ENCODE results near the gene CYS1.
A peak's percentile ranks its signal among the peaks of the same experiment; 100 is the strongest.

The CYS1 gene

GRCh38 chr2:10071595-10071994 is 8.6 kb downstream of the CYS1 start:
- Histone ChIP-seq H3K36me3 (ENCODE audit: control insufficient read depth, insufficient read depth, low read length) (no peaks in the 10 kb centered on the region), H3K27me3 (ENCODE audit: control insufficient read depth, insufficient read depth, low read length) (peaks cover 10% of the 10 kb centered on the region), H3K4me3 (ENCODE audit: low read depth, low read length) (no peak overlapping the region), H3K9me3 (ENCODE audit: control insufficient read depth, insufficient read depth, low read length) (no peaks in the 10 kb centered on the region), H3K27ac (ENCODE audit: low read depth, low read length) (no peak overlapping the region), H3K4me1 (ENCODE audit: control insufficient read depth, insufficient read depth, low read length) (peaks cover 9% of the 10 kb centered on the region), H3K9ac (ENCODE audit: low read depth, low read length) (no peak overlapping the region)

DNA sequence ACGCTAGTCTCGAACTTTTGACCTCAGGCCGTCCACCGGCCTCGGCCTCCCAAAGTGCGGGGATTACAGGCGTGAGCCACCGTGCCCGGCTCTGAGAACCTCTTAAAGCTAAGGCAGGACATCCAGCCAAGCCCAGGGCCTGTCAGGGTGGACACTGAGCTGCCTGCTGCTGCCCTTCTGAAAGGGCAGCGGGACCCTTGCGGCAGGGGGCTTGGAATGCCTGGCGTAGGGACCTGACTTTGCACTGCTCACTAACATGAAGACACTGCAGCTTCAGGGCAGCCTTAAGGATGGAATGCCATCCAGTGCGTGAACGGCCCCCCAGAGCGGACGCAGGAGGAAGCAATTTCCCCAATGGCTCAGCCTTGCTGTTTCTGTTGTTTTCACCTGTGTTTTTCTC is 9.0 kb downstream of the CYS1 start:
- Histone ChIP-seq H3K27me3 (ENCODE audit: control insufficient read depth, insufficient read depth, low read length) (peaks cover 6% of the 10 kb centered on the region), H3K9ac (ENCODE audit: low read depth, low read length) (no peak overlapping the region), H3K27ac (ENCODE audit: low read depth, low read length) (no peak overlapping the region), H3K36me3 (ENCODE audit: control insufficient read depth, insufficient read depth, low read length) (no peaks in the 10 kb centered on the region), H3K4me1 (ENCODE audit: control insufficient read depth, insufficient read depth, low read length) (peaks cover 9% of the 10 kb centered on the region), H3K9me3 (ENCODE audit: control insufficient read depth, insufficient read depth, low read length) (no peaks in the 10 kb centered on the region), H3K4me3 (ENCODE audit: low read depth, low read length) (no peak overlapping the region)

DNA sequence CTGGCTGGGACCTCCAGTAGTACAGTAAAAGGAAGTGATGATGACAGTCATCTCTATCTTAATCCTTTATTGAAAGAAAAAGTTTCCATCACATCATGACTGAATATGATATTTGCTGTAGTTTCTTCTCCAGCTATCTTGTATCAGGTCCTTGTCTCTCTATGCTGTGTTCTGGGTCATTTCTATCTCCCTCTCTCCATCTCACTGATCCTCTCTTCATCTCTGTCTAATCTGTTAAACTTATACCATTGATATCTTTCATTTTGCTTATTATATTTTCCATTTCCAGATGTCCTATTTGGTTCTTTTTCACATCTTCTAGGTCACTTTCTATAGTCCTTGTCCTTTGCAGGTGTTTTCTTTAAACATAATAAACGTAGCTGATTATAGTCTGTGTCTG is 12.3 kb downstream of the CYS1 start:
- Histone ChIP-seq H3K27me3 (ENCODE audit: control insufficient read depth, insufficient read depth, low read length) (no peaks in the 10 kb centered on the region), H3K9ac (ENCODE audit: low read depth, low read length) (no peak overlapping the region), H3K36me3 (ENCODE audit: control insufficient read depth, insufficient read depth, low read length) (no peaks in the 10 kb centered on the region), H3K9me3 (ENCODE audit: control insufficient read depth, insufficient read depth, low read length) (no peaks in the 10 kb centered on the region), H3K27ac (ENCODE audit: low read depth, low read length) (no peak overlapping the region), H3K4me1 (ENCODE audit: control insufficient read depth, insufficient read depth, low read length) (peaks cover 8% of the 10 kb centered on the region; the same call in 1 of the 2 replicates), H3K4me3 (ENCODE audit: low read depth, low read length) (no peak overlapping the region)

- H3K27ac ChIP-seq (ENCODE audit: low read depth, low read length), result no peak overlapping the region
- no peaks in the 10 kb centered on the region for H3K9me3 ChIP-seq (ENCODE audit: control insufficient read depth, insufficient read depth, low read length)
- H3K4me3 ChIP-seq (ENCODE audit: low read depth, low read length), result no peak overlapping the region
- no peak overlapping the region for H3K9ac ChIP-seq (ENCODE audit: low read depth, low read length)
- H3K27me3 ChIP-seq (ENCODE audit: control insufficient read depth, insufficient read depth, low read length), result no peaks in the 10 kb centered on the region
- H3K36me3 ChIP-seq (ENCODE audit: control insufficient read depth, insufficient read depth, low read length), result no peaks in the 10 kb centered on the region
- H3K4me1 ChIP-seq (ENCODE audit: control insufficient read depth, insufficient read depth, low read length), result peaks cover 8% of the 10 kb centered on the region; the same call in 1 of the 2 replicates
Measured at GRCh38 chr2:10067330-10067729, 12.9 kb downstream of the CYS1 start.

- no peak overlapping the region for H3K27ac ChIP-seq (ENCODE audit: low read depth, low read length)
- no peaks in the 10 kb centered on the region for H3K27me3 ChIP-seq (ENCODE audit: control insufficient read depth, insufficient read depth, low read length)
- no peak overlapping the region for H3K9ac ChIP-seq (ENCODE audit: low read depth, low read length)
- H3K4me1 ChIP-seq (ENCODE audit: control insufficient read depth, insufficient read depth, low read length), result peaks cover 8% of the 10 kb centered on the region; the same call in 1 of the 2 replicates
- no peak overlapping the region for H3K4me3 ChIP-seq (ENCODE audit: low read depth, low read length)
- no peaks in the 10 kb centered on the region for H3K36me3 ChIP-seq (ENCODE audit: control insufficient read depth, insufficient read depth, low read length)
- H3K9me3 ChIP-seq (ENCODE audit: control insufficient read depth, insufficient read depth, low read length), result no peaks in the 10 kb centered on the region
Measured at GRCh38 chr2:10065773-10066055, 14.5 kb downstream of the CYS1 start.

DNA sequence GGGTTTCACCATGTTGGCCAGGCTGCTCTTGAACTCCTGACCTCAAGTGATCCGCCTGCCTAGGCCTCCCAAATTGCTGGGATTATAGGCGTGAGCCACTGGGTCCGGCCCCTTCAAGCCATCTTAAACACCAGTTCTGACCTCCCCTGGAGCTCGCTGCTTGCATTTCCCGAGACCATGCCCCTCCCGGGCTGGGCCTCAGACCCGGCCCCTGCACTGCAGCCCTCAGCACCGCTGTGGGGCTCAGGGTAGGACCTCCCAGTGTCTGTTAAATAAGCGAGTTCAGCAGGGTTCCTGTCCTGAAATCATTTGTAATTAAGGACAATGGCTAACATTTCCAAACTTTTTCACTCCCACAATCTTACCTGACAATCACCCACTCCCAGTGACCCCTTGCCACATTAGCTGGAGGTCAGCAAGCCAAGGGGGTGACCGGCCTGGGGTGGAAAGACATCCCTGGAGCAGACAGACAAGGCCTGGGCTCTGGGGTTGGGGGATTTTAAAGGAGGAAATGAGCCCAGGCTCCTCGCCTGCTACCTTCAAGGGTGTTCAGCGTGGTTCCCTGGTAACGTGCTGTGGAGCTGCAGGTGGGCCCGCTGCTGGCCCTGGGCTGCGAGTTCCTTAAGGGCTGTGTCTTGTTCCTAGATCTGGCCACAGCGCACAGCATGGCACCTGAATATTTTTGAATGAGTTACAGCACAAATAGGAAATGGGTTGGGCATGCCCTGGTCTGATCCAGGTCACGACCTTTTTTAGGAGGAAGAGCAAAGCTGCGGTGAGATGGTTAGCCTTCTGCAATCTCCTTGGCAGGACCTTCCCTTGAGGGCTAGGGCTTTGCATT is 15.1 kb downstream of the CYS1 start:
- H3K9ac ChIP-seq (ENCODE audit: low read depth, low read length), result no peak overlapping the region
- H3K27ac ChIP-seq (ENCODE audit: low read depth, low read length), result peak overlapping the region; percentile 42
- peaks cover 8% of the 10 kb centered on the region; the same call in 1 of the 2 replicates for H3K4me1 ChIP-seq (ENCODE audit: control insufficient read depth, insufficient read depth, low read length)
- no peaks in the 10 kb centered on the region for H3K9me3 ChIP-seq (ENCODE audit: control insufficient read depth, insufficient read depth, low read length)
- H3K36me3 ChIP-seq (ENCODE audit: control insufficient read depth, insufficient read depth, low read length), result no peaks in the 10 kb centered on the region
- no peaks in the 10 kb centered on the region for H3K27me3 ChIP-seq (ENCODE audit: control insufficient read depth, insufficient read depth, low read length)
- no peak overlapping the region for H3K4me3 ChIP-seq (ENCODE audit: low read depth, low read length)

- Histone ChIP-seq H3K27ac (ENCODE audit: low read depth, low read length) (no peak overlapping the region), H3K9me3 (ENCODE audit: control insufficient read depth, insufficient read depth, low read length) (no peaks in the 10 kb centered on the region), H3K9ac (ENCODE audit: low read depth, low read length) (no peak overlapping the region), H3K27me3 (ENCODE audit: control insufficient read depth, insufficient read depth, low read length) (no peaks in the 10 kb centered on the region), H3K4me1 (ENCODE audit: control insufficient read depth, insufficient read depth, low read length) (peaks cover 8% of the 10 kb centered on the region; the same call in 1 of the 2 replicates), H3K4me3 (ENCODE audit: low read depth, low read length) (no peak overlapping the region), H3K36me3 (ENCODE audit: control insufficient read depth, insufficient read depth, low read length) (no peaks in the 10 kb centered on the region)
Measured at GRCh38 chr2:10063566-10063965, 16.6 kb downstream of the CYS1 start.

DNA sequence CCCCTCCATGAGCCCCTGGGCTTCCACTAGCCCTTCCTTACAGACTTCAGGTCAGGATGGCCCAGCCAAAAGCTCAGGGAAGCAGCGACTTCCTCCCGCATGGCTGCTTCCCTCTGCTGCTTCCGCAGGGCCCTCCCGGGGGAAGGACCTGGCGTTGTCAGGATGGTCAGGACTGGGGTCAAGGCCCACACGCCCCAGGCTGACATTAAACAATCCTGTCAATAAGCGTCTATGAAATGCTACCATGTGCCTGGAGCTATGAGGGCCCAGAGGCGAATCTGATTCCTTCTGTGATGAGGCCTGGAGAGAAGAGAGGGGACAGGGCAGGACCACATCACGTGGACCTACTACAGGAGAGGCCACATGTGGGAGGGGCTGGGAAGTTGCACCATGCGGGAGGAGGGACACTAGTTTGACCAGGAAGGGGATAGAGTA is 17.3 kb downstream of the CYS1 start:
- no peaks in the 10 kb centered on the region for H3K9me3 ChIP-seq (ENCODE audit: control insufficient read depth, insufficient read depth, low read length)

DNA sequence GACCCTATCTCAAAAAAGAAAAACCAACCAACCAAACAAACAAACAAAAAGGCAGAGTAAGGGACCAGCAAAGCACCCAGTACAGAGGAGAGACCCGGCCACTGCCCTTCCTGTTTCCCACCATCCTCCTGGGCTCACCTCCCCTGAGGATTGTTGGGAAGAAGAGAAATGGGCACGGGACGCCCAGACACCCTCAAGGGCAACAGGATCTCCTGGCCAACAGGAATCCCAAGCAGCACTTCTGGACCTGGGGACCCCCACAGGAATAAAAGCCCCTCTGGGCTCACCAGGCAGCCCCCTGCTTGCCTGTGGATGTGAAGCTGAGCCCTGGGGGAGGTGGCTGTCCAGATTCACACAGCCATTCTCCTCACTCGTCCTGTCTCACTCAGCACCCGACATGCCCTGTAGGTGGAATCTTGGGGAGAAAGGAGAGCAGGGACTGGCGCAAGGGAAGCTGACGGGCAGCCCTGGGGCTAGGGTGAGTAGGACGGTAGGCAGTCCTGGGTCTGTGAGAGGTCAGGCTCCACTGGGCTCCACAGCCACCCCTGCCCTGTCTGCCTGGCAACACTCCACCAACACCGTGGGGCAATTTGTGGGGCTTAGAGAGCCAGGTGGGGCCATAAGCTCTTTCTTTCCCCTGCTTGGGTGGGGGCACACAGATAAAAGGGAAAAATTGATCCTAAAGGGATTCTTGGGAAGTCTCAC is 18.8 kb downstream of the CYS1 start:
- Histone ChIP-seq H3K4me3 (ENCODE audit: low read depth, low read length) (no peak overlapping the region), H3K27ac (ENCODE audit: low read depth, low read length) (no peak overlapping the region), H3K9ac (ENCODE audit: low read depth, low read length) (no peak overlapping the region), H3K9me3 (ENCODE audit: control insufficient read depth, insufficient read depth, low read length) (no peaks in the 10 kb centered on the region), H3K36me3 (ENCODE audit: control insufficient read depth, insufficient read depth, low read length) (no peaks in the 10 kb centered on the region), H3K27me3 (ENCODE audit: control insufficient read depth, insufficient read depth, low read length) (no peaks in the 10 kb centered on the region), H3K4me1 (ENCODE audit: control insufficient read depth, insufficient read depth, low read length) (peaks cover 17% of the 10 kb centered on the region)

More for the DNA sequence above, 17.3 kb downstream of the CYS1 start:
- H3K9ac ChIP-seq (ENCODE audit: low read depth, low read length), result no peak overlapping the region
- no peaks in the 10 kb centered on the region for H3K36me3 ChIP-seq (ENCODE audit: control insufficient read depth, insufficient read depth, low read length)
- peaks cover 11% of the 10 kb centered on the region; the same call in 1 of the 2 replicates for H3K4me1 ChIP-seq (ENCODE audit: control insufficient read depth, insufficient read depth, low read length)
- H3K4me3 ChIP-seq (ENCODE audit: low read depth, low read length), result no peak overlapping the region
- no peaks in the 10 kb centered on the region for H3K27me3 ChIP-seq (ENCODE audit: control insufficient read depth, insufficient read depth, low read length)
- H3K27ac ChIP-seq (ENCODE audit: low read depth, low read length), result no peak overlapping the region

DNA sequence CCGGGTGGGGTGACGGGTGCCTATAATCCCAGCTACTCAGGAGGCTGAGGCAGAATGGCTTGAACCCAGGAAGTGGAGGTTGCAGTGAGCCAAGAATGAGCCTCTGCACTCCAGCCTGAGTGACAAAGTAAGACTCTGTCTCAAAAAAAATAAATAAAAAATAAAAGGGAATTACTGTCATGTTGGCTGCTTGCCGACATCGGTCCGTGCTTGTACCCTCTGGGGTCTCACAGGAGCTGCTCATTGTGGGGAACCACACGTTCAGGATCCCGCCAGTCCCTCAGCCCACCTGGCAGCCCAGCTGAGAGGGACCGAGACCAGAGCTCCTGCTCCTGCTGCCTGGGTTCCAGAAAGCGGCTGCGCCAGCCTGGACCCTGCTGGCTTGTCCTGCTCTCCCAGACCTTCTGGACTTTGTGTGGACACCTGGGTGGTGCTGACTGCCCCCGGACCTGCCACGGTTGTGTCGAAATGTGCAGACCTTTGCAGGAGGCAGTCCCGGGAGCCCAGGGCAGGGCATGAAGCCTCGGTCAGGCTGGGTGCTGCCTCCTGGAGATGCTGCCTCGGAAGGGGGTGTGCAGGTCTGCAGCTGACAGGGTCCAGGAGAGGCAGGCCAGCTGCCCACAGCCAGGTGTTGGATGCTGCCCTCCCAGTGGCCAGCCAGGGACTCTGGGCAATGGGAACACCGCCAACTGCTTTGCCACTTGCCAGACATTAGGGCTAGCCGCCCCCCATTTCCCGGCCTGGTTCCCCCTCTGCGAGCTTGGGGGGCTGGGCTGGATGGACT is 20.5 kb downstream of the CYS1 start:
- Histone ChIP-seq H3K27ac (ENCODE audit: low read depth, low read length) (no peak overlapping the region), H3K9ac (ENCODE audit: low read depth, low read length) (no peak overlapping the region), H3K36me3 (ENCODE audit: control insufficient read depth, insufficient read depth, low read length) (no peaks in the 10 kb centered on the region), H3K9me3 (ENCODE audit: control insufficient read depth, insufficient read depth, low read length) (no peaks in the 10 kb centered on the region), H3K4me1 (ENCODE audit: control insufficient read depth, insufficient read depth, low read length) (peaks cover 10% of the 10 kb centered on the region), H3K4me3 (ENCODE audit: low read depth, low read length) (no peak overlapping the region), H3K27me3 (ENCODE audit: control insufficient read depth, insufficient read depth, low read length) (no peaks in the 10 kb centered on the region)

GRCh38 chr2:10059016-10059351 is 21.2 kb downstream of the CYS1 start:
- Histone ChIP-seq H3K27ac (ENCODE audit: low read depth, low read length) (no peak overlapping the region), H3K4me3 (ENCODE audit: low read depth, low read length) (no peak overlapping the region), H3K36me3 (ENCODE audit: control insufficient read depth, insufficient read depth, low read length) (peaks cover 4% of the 10 kb centered on the region; the same call in 1 of the 2 replicates), H3K9ac (ENCODE audit: low read depth, low read length) (no peak overlapping the region), H3K9me3 (ENCODE audit: control insufficient read depth, insufficient read depth, low read length) (no peaks in the 10 kb centered on the region), H3K27me3 (ENCODE audit: control insufficient read depth, insufficient read depth, low read length) (no peaks in the 10 kb centered on the region), H3K4me1 (ENCODE audit: control insufficient read depth, insufficient read depth, low read length) (peaks cover 12% of the 10 kb centered on the region)

All from HUES48 (cell line).